Neural cell (in vitro differentiated cells): ENCODE results near the gene ZNF784. TPM values are rescaled to one million over a fixed set of nuclear protein-coding genes. Genes with fewer than 3 reads are reported as not detected.

Source experiments
- H2AFZ ChIP-seq: fragments of 200-600, 300-800 bp; sonication (generic), shearing (Covaris generic); 2 replicates; pipeline ENCODE4 v1.6.0; 2014; ENCODE audit warnings: low read depth, mild to moderate bottlenecking, antibody characterized with exemption, low read length, moderate library complexity
- H3F3A ChIP-seq: fragments of 200-600 bp; shearing (Covaris generic); 2 replicates; pipeline ENCODE4 v1.6.1; 2016; ENCODE audit warnings: mild to moderate bottlenecking, moderate library complexity, mixed read lengths, antibody characterized with exemption, low read length; ENCODE audit not compliant: insufficient read depth, poor library complexity, severe bottlenecking
- H3K27ac ChIP-seq: fragments of 200-600, 300-800 bp; sonication (generic), shearing (Covaris generic); 2 replicates; pipeline ENCODE4 v1.5.1; 2014; ENCODE audit warnings: mild to moderate bottlenecking, low read length, moderate library complexity
- H3K27me3 ChIP-seq: fragments of 300-800, 200-600 bp; sonication (generic), shearing (Covaris generic); 2 replicates; pipeline ENCODE4 v1.6.0; 2014; ENCODE audit warnings: mild to moderate bottlenecking, low read depth, low read length, moderate library complexity; ENCODE audit not compliant: insufficient read depth
- H3K36me3 ChIP-seq: fragments of 300-800, 200-600 bp; sonication (generic), shearing (Covaris generic); 2 replicates; pipeline ENCODE4 v1.5.1; 2014; ENCODE audit warnings: mild to moderate bottlenecking, antibody characterized with exemption, low read length, moderate library complexity; ENCODE audit not compliant: insufficient read depth
- H3K4me2 ChIP-seq: fragments of 300-800, 200-600 bp; sonication (generic), shearing (Covaris generic); 2 replicates; pipeline ENCODE4 v1.6.0; 2014; ENCODE audit warnings: mild to moderate bottlenecking, low read length
- H3K4me3 ChIP-seq: fragments of 300-800, 200-600 bp; sonication (generic), shearing (Covaris generic); 2 replicates; pipeline ENCODE4 v1.5.1; 2014; ENCODE audit warnings: mild to moderate bottlenecking, low read length, moderate library complexity
- H3K79me2 ChIP-seq: fragments of 200-600 bp; shearing (Covaris generic); replicated peaks from 2 replicates; pipeline ENCODE4 v1.6.0; 2014; ENCODE audit warnings: mild to moderate bottlenecking, low read length, moderate library complexity; ENCODE audit not compliant: insufficient read depth
- H3K9ac ChIP-seq: fragments of 300-800, 200-600 bp; sonication (generic), shearing (Covaris generic); 2 replicates; pipeline ENCODE4 v1.6.1; 2016; ENCODE audit warnings: mild to moderate bottlenecking, low read length, mixed read lengths
- H3K9me2 ChIP-seq: fragments of 200-600 bp; shearing (Covaris generic); 2 replicates; pipeline ENCODE4 v1.6.1; 2016; ENCODE audit warnings: mild to moderate bottlenecking, low read length, mixed read lengths; ENCODE audit not compliant: insufficient read depth
- H3K9me3 ChIP-seq: fragments of 200-600, 300-800 bp; sonication (generic), shearing (Covaris generic); 2 replicates; pipeline ENCODE4 v1.6.1; 2016; ENCODE audit warnings: mild to moderate bottlenecking, mixed run types, low read length, moderate library complexity, mixed read lengths
- H4K20me1 ChIP-seq: fragments of 200-600 bp; shearing (Covaris generic); 2 replicates; pipeline ENCODE4 v1.6.1; 2016; ENCODE audit warnings: mild to moderate bottlenecking, mixed run types; ENCODE audit not compliant: insufficient read depth
- EP300 ChIP-seq: fragments of 450-650 bp; conservative IDR thresholded peaks from 2 replicates; pipeline ENCODE4 v1.6.1; 2014; ENCODE audit warnings: antibody characterized with exemption, mild to moderate bottlenecking, moderate library complexity; ENCODE audit not compliant: poor library complexity, severe bottlenecking
- EZH2 ChIP-seq: fragments of 200-600, 300-800 bp; shearing (Covaris generic), sonication (generic); IDR thresholded peaks from 2 replicates; pipeline ENCODE4 v1.6.1; 2014; ENCODE audit warnings: antibody characterized with exemption, low read length, borderline replicate concordance, mild to moderate bottlenecking; ENCODE audit not compliant: insufficient read depth, poor library complexity, severe bottlenecking
- MXI1 ChIP-seq: fragments of 450-650 bp; conservative IDR thresholded peaks from 2 replicates; pipeline ENCODE4 v1.6.1; 2014; ENCODE audit warnings: antibody characterized with exemption, mild to moderate bottlenecking; ENCODE audit not compliant: poor library complexity, severe bottlenecking
- POLR2AphosphoS5 ChIP-seq: IDR thresholded peaks from 2 replicates; pipeline ENCODE4 v1.6.1; 2012
- RAD21 ChIP-seq: fragments of 450-650 bp; conservative IDR thresholded peaks from 2 replicates; pipeline ENCODE4 v1.6.1; 2014; ENCODE audit warnings: antibody characterized with exemption, mild to moderate bottlenecking, moderate library complexity
- SMC3 ChIP-seq: fragments of 450-650 bp; conservative IDR thresholded peaks from 2 replicates; pipeline ENCODE4 v1.6.1; 2014; ENCODE audit warnings: antibody characterized with exemption, mild to moderate bottlenecking, moderate library complexity; ENCODE audit not compliant: poor library complexity
- TAF1 ChIP-seq: IDR thresholded peaks from 2 replicates; pipeline ENCODE4 v1.6.1; 2012; ENCODE audit warnings: low read depth
- polyA plus RNA-seq: library from polyadenylated mRNA; depleted of rRNA; stranded (reverse); fragments of >200 nt; gene quantifications from 2 replicates; pipeline ENCODE4 v1.2.3, GENCODE V29; 2014
- TF ChIP-seq, protein P1 (sequence below): fragments of 450-650 bp; IDR thresholded peaks from 2 replicates; pipeline ENCODE4 v1.5.1; 2014; ENCODE audit warnings: antibody characterized with exemption, mild to moderate bottlenecking, moderate library complexity; ENCODE audit not compliant: poor library complexity, severe bottlenecking
- TF ChIP-seq, protein P2 (sequence below): IDR thresholded peaks from 2 replicates; pipeline ENCODE4 v1.6.1; 2012; ENCODE audit warnings: borderline replicate concordance

The ZNF784 gene
- polyA plus RNA-seq, 1 donor from 2014 or later, result 10.3 TPM

DNA sequence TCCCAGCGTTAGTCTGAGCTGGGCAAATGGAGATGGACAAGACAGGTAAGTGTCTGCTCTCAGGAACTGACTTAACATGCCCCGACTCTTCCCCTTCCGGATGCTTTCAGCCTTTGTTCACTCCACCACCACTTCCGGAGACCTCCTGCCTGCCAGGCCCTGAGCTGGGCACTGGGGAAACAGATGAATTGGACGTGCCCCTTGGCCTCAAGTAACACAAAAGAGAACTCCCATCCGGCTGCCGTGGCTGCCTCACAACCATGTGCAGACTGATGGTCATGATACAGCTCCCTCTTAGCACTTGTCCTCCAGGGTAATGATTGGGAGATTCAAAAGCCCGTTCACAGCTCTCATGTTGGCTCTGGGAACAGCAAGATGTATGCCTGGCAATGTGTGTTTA is 6.9 kb downstream of the ZNF784 start:
- H3K36me3 ChIP-seq, result no peaks in the 10 kb centered on the region

DNA sequence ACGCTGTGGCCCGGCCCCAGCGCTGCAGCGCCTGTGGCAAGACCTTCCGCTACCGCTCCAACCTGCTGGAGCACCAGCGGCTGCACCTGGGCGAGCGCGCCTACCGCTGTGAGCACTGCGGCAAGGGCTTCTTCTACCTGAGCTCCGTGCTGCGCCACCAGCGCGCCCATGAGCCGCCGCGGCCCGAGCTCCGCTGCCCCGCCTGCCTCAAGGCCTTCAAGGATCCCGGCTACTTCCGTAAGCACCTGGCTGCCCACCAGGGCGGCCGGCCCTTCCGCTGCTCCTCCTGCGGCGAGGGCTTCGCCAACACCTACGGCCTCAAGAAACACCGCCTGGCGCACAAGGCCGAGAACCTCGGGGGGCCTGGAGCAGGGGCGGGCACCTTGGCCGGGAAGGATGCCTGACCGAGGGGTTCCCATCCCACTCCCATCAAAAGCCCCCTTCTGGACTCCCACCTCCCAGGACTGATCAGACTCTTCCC is 7.9 kb downstream of the ZNF784 start:
- no peaks in the 10 kb centered on the region for H3K36me3 ChIP-seq
- no peak overlapping the region for H3K27ac ChIP-seq
- H3F3A ChIP-seq, result no peaks in the 10 kb centered on the region
- no peak overlapping the region for H2AFZ ChIP-seq
- H3K9ac ChIP-seq, result no peak overlapping the region
- no peaks in the 10 kb centered on the region for H3K9me2 ChIP-seq
- H3K9me3 ChIP-seq, result no peaks in the 10 kb centered on the region
- H4K20me1 ChIP-seq, result no peaks in the 10 kb centered on the region
- no peaks in the 10 kb centered on the region for H3K79me2 ChIP-seq
- no peaks in the 10 kb centered on the region for H3K27me3 ChIP-seq
- no peak overlapping the region for H3K4me2 ChIP-seq
- no peak overlapping the region for H3K4me3 ChIP-seq
- TF ChIP-seq, protein P1, sequence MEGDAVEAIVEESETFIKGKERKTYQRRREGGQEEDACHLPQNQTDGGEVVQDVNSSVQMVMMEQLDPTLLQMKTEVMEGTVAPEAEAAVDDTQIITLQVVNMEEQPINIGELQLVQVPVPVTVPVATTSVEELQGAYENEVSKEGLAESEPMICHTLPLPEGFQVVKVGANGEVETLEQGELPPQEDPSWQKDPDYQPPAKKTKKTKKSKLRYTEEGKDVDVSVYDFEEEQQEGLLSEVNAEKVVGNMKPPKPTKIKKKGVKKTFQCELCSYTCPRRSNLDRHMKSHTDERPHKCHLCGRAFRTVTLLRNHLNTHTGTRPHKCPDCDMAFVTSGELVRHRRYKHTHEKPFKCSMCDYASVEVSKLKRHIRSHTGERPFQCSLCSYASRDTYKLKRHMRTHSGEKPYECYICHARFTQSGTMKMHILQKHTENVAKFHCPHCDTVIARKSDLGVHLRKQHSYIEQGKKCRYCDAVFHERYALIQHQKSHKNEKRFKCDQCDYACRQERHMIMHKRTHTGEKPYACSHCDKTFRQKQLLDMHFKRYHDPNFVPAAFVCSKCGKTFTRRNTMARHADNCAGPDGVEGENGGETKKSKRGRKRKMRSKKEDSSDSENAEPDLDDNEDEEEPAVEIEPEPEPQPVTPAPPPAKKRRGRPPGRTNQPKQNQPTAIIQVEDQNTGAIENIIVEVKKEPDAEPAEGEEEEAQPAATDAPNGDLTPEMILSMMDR, result no peak
- TF ChIP-seq RAD21 (no peak), POLR2AphosphoS5 (no peak), SMC3 (no peak), MXI1 (no peak), EZH2 (no peak), TAF1 (no peak)
- TF ChIP-seq, protein P2, sequence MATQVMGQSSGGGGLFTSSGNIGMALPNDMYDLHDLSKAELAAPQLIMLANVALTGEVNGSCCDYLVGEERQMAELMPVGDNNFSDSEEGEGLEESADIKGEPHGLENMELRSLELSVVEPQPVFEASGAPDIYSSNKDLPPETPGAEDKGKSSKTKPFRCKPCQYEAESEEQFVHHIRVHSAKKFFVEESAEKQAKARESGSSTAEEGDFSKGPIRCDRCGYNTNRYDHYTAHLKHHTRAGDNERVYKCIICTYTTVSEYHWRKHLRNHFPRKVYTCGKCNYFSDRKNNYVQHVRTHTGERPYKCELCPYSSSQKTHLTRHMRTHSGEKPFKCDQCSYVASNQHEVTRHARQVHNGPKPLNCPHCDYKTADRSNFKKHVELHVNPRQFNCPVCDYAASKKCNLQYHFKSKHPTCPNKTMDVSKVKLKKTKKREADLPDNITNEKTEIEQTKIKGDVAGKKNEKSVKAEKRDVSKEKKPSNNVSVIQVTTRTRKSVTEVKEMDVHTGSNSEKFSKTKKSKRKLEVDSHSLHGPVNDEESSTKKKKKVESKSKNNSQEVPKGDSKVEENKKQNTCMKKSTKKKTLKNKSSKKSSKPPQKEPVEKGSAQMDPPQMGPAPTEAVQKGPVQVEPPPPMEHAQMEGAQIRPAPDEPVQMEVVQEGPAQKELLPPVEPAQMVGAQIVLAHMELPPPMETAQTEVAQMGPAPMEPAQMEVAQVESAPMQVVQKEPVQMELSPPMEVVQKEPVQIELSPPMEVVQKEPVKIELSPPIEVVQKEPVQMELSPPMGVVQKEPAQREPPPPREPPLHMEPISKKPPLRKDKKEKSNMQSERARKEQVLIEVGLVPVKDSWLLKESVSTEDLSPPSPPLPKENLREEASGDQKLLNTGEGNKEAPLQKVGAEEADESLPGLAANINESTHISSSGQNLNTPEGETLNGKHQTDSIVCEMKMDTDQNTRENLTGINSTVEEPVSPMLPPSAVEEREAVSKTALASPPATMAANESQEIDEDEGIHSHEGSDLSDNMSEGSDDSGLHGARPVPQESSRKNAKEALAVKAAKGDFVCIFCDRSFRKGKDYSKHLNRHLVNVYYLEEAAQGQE, result no peak

More for the DNA sequence above, 6.9 kb downstream of the ZNF784 start:
- H3K27me3 ChIP-seq, result no peaks in the 10 kb centered on the region
- H3K9ac ChIP-seq, result no peak overlapping the region
- no peaks in the 10 kb centered on the region for H4K20me1 ChIP-seq
- TF ChIP-seq SMC3, result no peak
- TF ChIP-seq POLR2AphosphoS5, result no peak
- TF ChIP-seq, protein P1, result no peak
- no peak for TF ChIP-seq EP300
- TF ChIP-seq EZH2, result no peak
- no peak for TF ChIP-seq TAF1
- TF ChIP-seq MXI1, result no peak
- TF ChIP-seq, protein P2, result no peak
- no peak for TF ChIP-seq RAD21
- H3K9me2 ChIP-seq, result no peaks in the 10 kb centered on the region
- H3K4me3 ChIP-seq, result no peak overlapping the region
- H2AFZ ChIP-seq, result no peak overlapping the region
- H3F3A ChIP-seq, result no peaks in the 10 kb centered on the region
- H3K4me2 ChIP-seq, result no peak overlapping the region
- no peak overlapping the region for H3K27ac ChIP-seq
- H3K79me2 ChIP-seq, result no peaks in the 10 kb centered on the region
- no peaks in the 10 kb centered on the region for H3K9me3 ChIP-seq
